Left ventricle myocardium superior (tissue), 1 donor: Measurements from ENCODE around the gene GNMT. TPM values are rescaled to one million over a fixed set of nuclear protein-coding genes. Genes with fewer than 3 reads are reported as not detected.
"Not testable (repeated sequence)": the region's sequence is repeated elsewhere in the genome, so short reads cannot be mapped to it uniquely, and the experiment has no call there.

Source experiments
- ATAC-seq: fragments of 200-7000 bp; cut with Tn5 transposase; one replicate; pipeline ENCODE4 v1.9.1; 2020; ENCODE audit warnings: mild to moderate bottlenecking, moderate library complexity
- DNase-seq: peaks from one replicate; pipeline ENCODE4 v3.0.0-alpha.2; 2020
- intact Hi-C: fragments of 100-400 bp; cut with micrococcal nuclease; formaldehyde crosslinking; loops from one replicate; pipeline ENCODE4 v1.11.0; 2022
- total RNA-seq: library from RNA; stranded (reverse); fragmentation: NEBNext Ultra II Directional; extraction: Animal tissue kit (Norgen Biotek cat#: 25700); gene quantifications from one replicate; pipeline ENCODE4 v1.2.1, GENCODE V29; 2021
- donor health status: DM: no; HTN: yes; CAD: no; lungs with severe emphysema.

The GNMT gene
- total RNA-seq, 1 donor from 2014 or later = 2.0 TPM

GRCh38 chr6:42998205-42998604, 37.7 kb downstream of the GNMT start:
- ATAC-seq, intact Hi-C loops, DNase-seq: not testable (repeated sequence)

GRCh38 chr6:43001843-43002242, 41.3 kb downstream of the GNMT start:
- no peak for DNase-seq
- ATAC-seq = no peak
- intact Hi-C loops = loop anchor here (5.0 kb wide), 1 partner anchor 140 kb away; no protein-coding TSS in a partner anchor

- intact Hi-C loops = no loop called here
- ATAC-seq (no peak), DNase-seq (no peak)
These were observed 45.3 kb downstream of the GNMT start for GRCh38 chr6:43005844-43006243.

GRCh38 chr6:43006251-43006650, 45.7 kb downstream of the GNMT start:
- ATAC-seq (no peak), DNase-seq (no peak)
- intact Hi-C loops = no loop called here

- DNase-seq (no peak), ATAC-seq (no peak)
- intact Hi-C loops = no loop called here
These were observed 46.6 kb downstream of the GNMT start for GRCh38 chr6:43007126-43007525.

GRCh38 chr6:43009124-43009523, 48.6 kb downstream of the GNMT start:
- peak; percentile 69 for DNase-seq
- intact Hi-C loops = no loop called here
- ATAC-seq = peak; percentile 21

GRCh38 chr6:43011207-43011606, 50.7 kb downstream of the GNMT start:
- DNase-seq (no peak), ATAC-seq (no peak)
- intact Hi-C loops = no loop called here

- no peak for ATAC-seq
- intact Hi-C loops = no loop called here
- DNase-seq = no peak
These were observed 51.8 kb downstream of the GNMT start for GRCh38 chr6:43012364-43012763.

GRCh38 chr6:43013097-43013842, 52.7 kb downstream of the GNMT start:
- DNase-seq (no peak), ATAC-seq (no peak)
- intact Hi-C loops = no loop called here

Other genes with a start within 250 kb of the GNMT start
- gene PRPH2, start 238.2 kb upstream of the GNMT start, total RNA-seq = 0.47 TPM
- 10.6 TPM for gene TBCC, start 214.7 kb upstream of the GNMT start, total RNA-seq
- 13.0 TPM for gene BICRAL, start 178.7 kb upstream of the GNMT start, total RNA-seq
- 46.5 TPM for gene RPL7L1, start 81.1 kb upstream of the GNMT start, total RNA-seq
- gene PTCRA, start 44.7 kb upstream of the GNMT start, total RNA-seq = not detected
- gene CNPY3, start 31.3 kb upstream of the GNMT start, total RNA-seq = 19.5 TPM
- 27.8 TPM for gene PEX6, start 18.4 kb downstream of the GNMT start, total RNA-seq
- gene PPP2R5D, start 23.8 kb downstream of the GNMT start, total RNA-seq = 40.3 TPM
- gene MEA1, start 53.2 kb downstream of the GNMT start, total RNA-seq = 28.7 TPM
- 167 TPM for gene KLHDC3, start 53.5 kb downstream of the GNMT start, total RNA-seq
- 27.6 TPM for gene RRP36, start 60.9 kb downstream of the GNMT start, total RNA-seq
- 9.6 TPM for gene CUL7, start 93.1 kb downstream of the GNMT start, total RNA-seq
- gene MRPL2, start 98.7 kb downstream of the GNMT start, total RNA-seq = 116 TPM
- 35.9 TPM for gene KLC4, start 98.9 kb downstream of the GNMT start, total RNA-seq
- 2.1 TPM for gene PTK7, start 115.6 kb downstream of the GNMT start, total RNA-seq
- 78.7 TPM for gene SRF, start 210.5 kb downstream of the GNMT start, total RNA-seq
- gene CUL9, start 221.4 kb downstream of the GNMT start, total RNA-seq = 10.9 TPM